Left renal cortex interstitium (tissue), 4 donors: Measurements from ENCODE around the gene ATP13A1. TPM values are rescaled to one million over a fixed set of nuclear protein-coding genes. Genes with fewer than 3 reads are reported as not detected.

Experiments
- polyA plus RNA-seq, 4 donors: library from polyadenylated mRNA; unstranded; fragments of 120-200 nt; gene quantifications; one replicate each; pipeline ENCODE4 v1.2.1, GENCODE V29; 2013; ENCODE audit not compliant: insufficient read length in 4 of 4

The ATP13A1 gene
- polyA plus RNA-seq, 4 donors, result 38.5 to 68.9 (median 54.2) TPM

Other genes with a start within 250 kb of the ATP13A1 start
- 1 to 10 TPM in 3 of 4 donors, under 1 TPM in 1; 0.71 to 2.4 (median 1.7) TPM for gene TSSK6, start 148.1 kb downstream of the ATP13A1 start, polyA plus RNA-seq
- gene NDUFA13, start 147.5 kb downstream of the ATP13A1 start, polyA plus RNA-seq, result 100 to 1,000 TPM; 261 to 386 (median 304) TPM
- 10 to 100 TPM in 2 of 4 donors, 1 to 10 TPM in 2; 3.2 to 14.2 (median 8.5) TPM for gene YJEFN3, start 134.8 kb downstream of the ATP13A1 start, polyA plus RNA-seq
- under 1 TPM; 0.07 to 0.27 (median 0.22) TPM for gene CILP2, start 125.4 kb downstream of the ATP13A1 start, polyA plus RNA-seq
- 1 to 10 TPM; 2.4 to 8.7 (median 6.2) TPM for gene PBX4, start 45.0 kb downstream of the ATP13A1 start, polyA plus RNA-seq
- gene LPAR2, start 35.5 kb downstream of the ATP13A1 start, polyA plus RNA-seq, result 10 to 100 TPM; 17.0 to 42.9 (median 28.8) TPM
- gene GMIP, start 20.0 kb downstream of the ATP13A1 start, polyA plus RNA-seq, result 1 to 10 TPM; 3.3 to 8.5 (median 5.6) TPM
- gene ZNF101, start 5.2 kb upstream of the ATP13A1 start, polyA plus RNA-seq, result 10 to 100 TPM; 13.0 to 22.7 (median 15.6) TPM
- 10 to 100 TPM; 11.8 to 15.9 (median 14.6) TPM for gene ZNF14, start 69.4 kb upstream of the ATP13A1 start, polyA plus RNA-seq
- 10 to 100 TPM; 25.2 to 42.0 (median 35.9) TPM for gene ZNF506, start 158.1 kb upstream of the ATP13A1 start, polyA plus RNA-seq
- 10 to 100 TPM; 27.6 to 34.1 (median 33.1) TPM for gene ZNF253, start 202.2 kb upstream of the ATP13A1 start, polyA plus RNA-seq
- gene ZNF93, start 237.3 kb upstream of the ATP13A1 start, polyA plus RNA-seq, result 10 to 100 TPM; 18.4 to 22.2 (median 19.8) TPM